HG02885 (cell line): ENCODE data around the gene LRP1B.
"Not testable (repeated sequence)": the region's sequence is repeated elsewhere in the genome, so short reads cannot be mapped to it uniquely, and the experiment has no call there.

Source experiments
- ATAC-seq: cut with Tn5 transposase; IDR thresholded peaks from one replicate; pipeline ENCODE4 v1.9.1; 2021; ENCODE audit warnings: mild to moderate bottlenecking; ENCODE audit not compliant: unreplicated experiment, poor library complexity

LRP1B gene

GRCh38 chr2:142112757-142113221, 18.0 kb downstream of the LRP1B start:
- no peak for ATAC-seq

DNA sequence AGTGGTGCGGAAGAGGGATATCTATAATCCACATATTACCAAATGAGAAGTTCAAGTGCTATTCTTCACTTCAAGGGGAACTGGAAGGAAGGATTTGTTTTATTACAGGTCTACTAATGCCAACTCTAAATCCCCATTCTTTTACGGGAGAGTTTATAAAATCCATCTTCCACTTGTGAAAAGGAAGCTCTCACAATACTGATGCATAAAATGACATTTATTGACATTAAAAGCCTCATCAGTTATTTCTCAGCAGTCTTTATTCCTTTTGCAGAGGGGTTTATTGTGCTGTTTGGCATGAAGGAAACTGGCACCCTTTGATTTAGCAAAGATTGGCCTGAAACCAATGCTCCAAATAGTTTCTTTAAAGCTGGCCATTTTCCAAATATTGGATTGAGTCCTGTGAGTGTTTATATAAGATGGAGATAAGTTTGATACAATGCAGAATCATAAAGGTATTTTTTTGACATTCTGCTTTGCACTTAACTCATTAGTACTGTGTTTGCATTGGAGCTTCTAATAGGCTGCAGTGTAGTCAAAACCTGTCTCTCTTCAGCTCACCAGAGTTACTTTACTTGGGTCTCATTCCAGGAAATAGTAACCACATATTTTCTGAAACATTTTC, 26.6 kb downstream of the LRP1B start:
- no peak for ATAC-seq

DNA sequence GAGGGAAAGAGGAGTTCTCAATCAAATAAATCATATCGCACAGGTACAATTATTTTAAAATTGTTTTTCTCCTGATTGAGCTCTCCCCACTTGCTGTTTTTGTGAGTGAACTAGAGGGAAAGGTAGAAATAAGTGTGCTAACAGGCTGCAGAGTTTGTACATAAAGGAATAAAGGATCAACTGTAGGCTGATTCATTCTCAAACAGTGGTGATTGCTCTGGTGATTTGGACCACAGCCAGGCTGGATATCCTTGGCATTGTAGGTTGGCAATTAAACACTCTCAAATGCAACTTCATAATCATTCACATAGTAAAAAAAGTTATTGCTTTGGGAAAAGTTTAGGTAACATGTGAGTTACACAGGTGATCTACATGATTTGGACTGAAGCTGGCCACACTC, 29.8 kb downstream of the LRP1B start:
- no peak for ATAC-seq

- no peak for ATAC-seq
Measured at GRCh38 chr2:142100139-142100873, 30.5 kb downstream of the LRP1B start.

GRCh38 chr2:142097711-142098110, 33.1 kb downstream of the LRP1B start:
- ATAC-seq: no peak

DNA sequence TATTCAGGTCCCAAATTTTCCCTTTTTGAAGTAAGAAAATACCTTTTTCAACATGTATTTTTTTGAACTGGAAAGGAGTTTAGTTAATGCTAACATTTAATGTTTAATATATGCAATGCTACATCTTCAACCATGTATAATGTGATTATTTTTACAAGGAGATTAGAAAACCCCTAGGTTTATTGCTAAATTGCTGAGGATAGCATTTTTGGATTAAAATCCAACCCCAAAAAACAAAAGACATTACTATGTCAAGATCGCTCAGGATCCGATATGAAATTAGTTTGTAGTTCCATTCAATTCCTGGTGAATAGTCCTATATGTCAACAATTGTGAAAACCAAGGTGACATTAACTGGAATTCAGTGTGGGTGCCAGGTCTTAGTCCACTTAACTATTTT, 35.2 kb downstream of the LRP1B start:
- no peak for ATAC-seq

DNA sequence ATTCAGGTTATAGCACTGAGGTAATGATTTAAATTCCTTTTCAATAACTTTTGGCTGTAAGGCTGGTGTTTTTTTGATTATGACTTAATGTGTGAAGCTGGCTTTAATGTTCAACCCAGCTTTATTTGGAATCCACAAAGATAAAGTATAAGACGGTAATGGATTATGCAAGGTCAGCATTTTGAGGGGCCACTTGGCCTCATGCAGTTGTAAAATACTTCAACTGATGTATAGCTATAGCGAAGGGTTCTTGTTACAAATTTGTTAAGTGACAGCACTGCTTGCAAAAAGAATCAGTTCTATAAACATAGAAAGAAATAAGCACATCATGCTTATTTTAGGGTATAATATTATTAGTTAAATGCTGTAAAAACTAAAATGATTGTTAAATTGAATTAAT, 36.6 kb downstream of the LRP1B start:
- no peak for ATAC-seq

GRCh38 chr2:142088058-142088568, 42.7 kb downstream of the LRP1B start:
- no peak for ATAC-seq

- ATAC-seq: not testable (repeated sequence)
Measured at GRCh38 chr2:142087585-142087984, 43.2 kb downstream of the LRP1B start.

- no peak for ATAC-seq
Measured at GRCh38 chr2:142082368-142082767, 48.4 kb downstream of the LRP1B start.

DNA sequence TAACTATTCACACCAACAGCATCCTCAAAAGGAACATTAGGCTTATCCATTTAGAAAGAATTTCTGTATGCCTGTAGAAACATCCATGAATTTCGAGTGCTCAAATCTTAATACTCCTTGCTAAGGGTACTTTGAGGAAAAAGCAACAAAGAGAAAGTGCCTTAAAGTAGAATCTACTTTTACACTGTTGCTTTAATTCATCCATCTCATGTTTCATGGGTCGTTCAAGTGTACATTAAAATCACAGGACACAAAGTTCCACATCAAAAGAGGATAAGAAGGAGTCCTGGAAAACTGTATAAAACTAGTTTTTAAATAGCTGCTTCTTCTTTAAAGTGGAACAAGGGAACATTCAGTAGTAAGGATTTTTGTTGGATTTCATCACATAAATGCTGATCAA, 54.5 kb downstream of the LRP1B start:
- ATAC-seq: no peak

DNA sequence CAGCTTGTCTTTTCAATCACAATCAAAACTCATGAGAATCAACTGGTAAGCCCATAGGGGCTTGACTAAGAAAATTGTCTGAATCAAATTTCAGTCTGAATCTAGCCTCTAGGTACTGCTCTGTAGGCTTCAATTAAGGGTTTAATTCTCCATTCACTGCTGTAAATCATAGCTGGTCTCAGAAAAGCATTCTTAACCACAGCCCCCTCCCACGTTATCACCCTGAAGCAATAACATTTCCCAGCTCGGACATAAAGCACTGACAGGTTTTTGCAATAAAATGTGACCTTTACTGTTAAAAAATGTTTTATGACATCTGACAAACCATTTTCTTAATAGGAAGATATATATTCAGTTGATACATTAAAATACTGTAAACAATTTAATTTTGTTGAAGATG, 55.0 kb downstream of the LRP1B start:
- ATAC-seq: no peak

DNA sequence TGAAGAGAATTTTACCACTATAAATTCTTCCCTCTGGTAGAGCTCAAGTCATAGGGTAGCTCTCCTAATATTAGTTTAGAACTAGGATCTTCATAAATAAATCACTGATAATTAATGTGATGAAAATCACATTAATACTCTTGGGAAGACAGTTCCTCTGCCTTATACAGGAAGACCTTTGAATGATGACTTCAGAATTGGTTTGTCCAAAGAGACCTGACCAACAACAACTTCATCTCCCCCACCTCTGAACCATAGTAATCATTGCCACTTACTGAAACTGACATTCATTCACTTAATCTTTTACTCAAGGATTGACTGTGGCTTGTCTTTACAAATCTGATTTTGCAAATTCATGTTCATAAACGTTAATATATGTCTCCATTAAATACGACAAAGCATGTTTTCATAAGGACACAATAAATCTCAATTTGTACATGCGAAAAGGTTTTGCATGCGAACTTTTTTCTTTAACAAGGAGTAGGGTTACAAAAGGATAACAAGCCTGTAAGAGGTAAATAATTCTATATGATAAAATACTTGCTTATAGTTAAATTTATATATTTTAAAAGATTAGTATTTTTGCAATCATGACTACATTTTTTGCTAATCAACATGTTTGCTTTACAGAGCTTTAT, 61.4 kb downstream of the LRP1B start:
- no peak for ATAC-seq

GRCh38 chr2:142065700-142066099, 65.1 kb downstream of the LRP1B start:
- ATAC-seq: no peak

GRCh38 chr2:142065156-142065555, 65.7 kb downstream of the LRP1B start:
- no peak for ATAC-seq

DNA sequence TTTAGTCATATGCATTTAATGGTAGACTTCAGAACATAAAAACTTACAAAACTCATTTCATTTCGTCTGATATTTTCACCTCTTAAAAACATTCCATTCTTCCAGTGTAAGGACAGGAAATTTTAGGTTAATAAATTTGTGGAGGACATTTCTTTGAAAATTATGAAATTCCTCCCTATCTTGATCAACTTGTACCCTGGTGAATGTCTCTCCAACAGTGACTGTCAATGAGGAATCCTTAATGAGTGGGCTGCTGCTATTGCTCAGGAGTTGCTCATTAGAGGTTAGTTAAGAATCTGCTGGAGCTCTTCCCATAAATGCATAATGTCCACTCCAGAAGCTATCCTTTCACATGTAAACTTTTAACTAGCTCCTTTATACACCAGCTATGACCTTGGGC, 69.1 kb downstream of the LRP1B start:
- ATAC-seq: no peak

- ATAC-seq: no peak
Measured at GRCh38 chr2:142058149-142058548, 72.7 kb downstream of the LRP1B start.

DNA sequence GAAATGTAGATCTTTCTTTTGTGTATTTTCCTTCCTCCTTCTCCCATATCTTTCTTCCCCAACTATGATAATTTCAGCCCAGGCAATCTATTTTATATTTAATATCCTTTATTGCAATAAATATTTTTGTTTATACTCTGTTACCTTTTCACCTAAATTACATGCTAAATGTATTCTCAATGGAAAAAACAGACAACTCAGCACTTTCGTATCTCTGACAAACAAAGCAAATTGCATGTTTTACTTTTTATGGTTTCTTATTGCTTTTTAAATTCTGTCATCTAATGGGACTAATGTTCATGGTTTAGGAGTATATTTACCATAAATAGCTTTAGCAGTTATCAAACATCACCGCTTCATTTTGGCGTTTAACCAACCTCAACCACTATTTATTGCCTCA, 74.0 kb downstream of the LRP1B start:
- ATAC-seq: no peak

- ATAC-seq: no peak
Measured at GRCh38 chr2:142052220-142052863, 78.5 kb downstream of the LRP1B start.

- ATAC-seq: no peak
Measured at GRCh38 chr2:142048581-142048980, 82.2 kb downstream of the LRP1B start.

GRCh38 chr2:142045641-142046040, 85.2 kb downstream of the LRP1B start:
- ATAC-seq: no peak
